ENCODE measurements around the gene ALMS1. TPM values are rescaled to one million over a fixed set of nuclear protein-coding genes. Genes with fewer than 3 reads are reported as not detected.

Gene ALMS1
- total and polyA plus RNA-seq, 9 of the 15 experiments (the other 6 are each of a cell fraction or from before 2014, with no cell fraction given), result 1.4 to 26.3 (median 13.6) TPM

GRCh38 chr2:73611193-73611592 is 225.6 kb downstream of the ALMS1 start (continued):
- no peak for TF ChIP-seq ZNF408 (CRISPR knock-in tag; IDR thresholded peaks at IDR 0.05; ENCODE audit: low read depth)

GRCh38 chr2:73611867-73612266 is 226.2 kb downstream of the ALMS1 start:
- no peak overlapping the region for H2AFZ ChIP-seq (ENCODE audit: low read depth, low read length)
- peaks cover 3% of the 10 kb centered on the region; the same call in 1 of the 2 replicates for H4K20me1 ChIP-seq (replicated peaks; ENCODE audit: control insufficient read depth, insufficient read depth, low read length)
- peaks cover 7 to 19% of the 10 kb centered on the region in 2 experiments; a peak in 4 of 5 replicates for H3K27me3 ChIP-seq (ENCODE audit: control insufficient read depth in 2 of 2, insufficient read depth in 2 of 2, low read length in 2 of 2)
- H3K4me1 ChIP-seq (replicated peaks in 1 of 2; ENCODE audit: control insufficient read depth in 2 of 2, insufficient read depth in 2 of 2, low read length in 2 of 2), result no peaks in the 10 kb centered on the region
- FAIRE-seq (no peak), DNase-seq (ENCODE audit: extremely low read depth in 1 of 4, low spot score in 3 of 4) (no peak), ATAC-seq (no peak)
- in situ Hi-C loops (cut with MboI), result no loop called here
- intact Hi-C loops (cut with micrococcal nuclease), result no loop called here
- BruUV-seq (replicated peaks), result no TSS peak
- H3K79me2 ChIP-seq (ENCODE audit: control insufficient read depth, insufficient read depth, low read length), result no peaks in the 10 kb centered on the region
- ChIA-PET CTCF (ENCODE audit: low intra/inter-chr PET ratio) (no interaction called here), POLR2A (no interaction called here)
- H3K4me3 ChIP-seq, result no peak overlapping the region
- 33% methylated on average over 1 of the region's 1 CpG for WGBS (ENCODE audit: insufficient coverage, low coverage, missing lambda C conversion rate)
- no peaks in the 10 kb centered on the region for H3K9me3 ChIP-seq (replicated peaks; ENCODE audit: control insufficient read depth, insufficient read depth, low read depth, low read length)
- no peak overlapping the region for H3K27ac ChIP-seq (ENCODE audit: extremely low read depth, low read depth, low read length)
- TF ChIP-seq NFATC3 (IDR thresholded peaks at IDR 0.05) (no peak), RBBP5 (IDR thresholded peaks at IDR 0.05; ENCODE audit: borderline replicate concordance, insufficient read depth, low read length, poor library complexity, severe bottlenecking) (no peak)
- no peaks in the 10 kb centered on the region for H3K36me3 ChIP-seq (ENCODE audit: control insufficient read depth, insufficient read depth, low read length)
- no peak overlapping the region for H3K4me2 ChIP-seq (ENCODE audit: insufficient read depth, low read length)
- H3K9me1 ChIP-seq (ENCODE audit: control insufficient read depth, insufficient read depth, low read length), result no peaks in the 10 kb centered on the region
- H3K9ac ChIP-seq (ENCODE audit: insufficient read depth in 1 of 2, low read depth in 2 of 2, low read length in 2 of 2), result no peak overlapping the region

DNA sequence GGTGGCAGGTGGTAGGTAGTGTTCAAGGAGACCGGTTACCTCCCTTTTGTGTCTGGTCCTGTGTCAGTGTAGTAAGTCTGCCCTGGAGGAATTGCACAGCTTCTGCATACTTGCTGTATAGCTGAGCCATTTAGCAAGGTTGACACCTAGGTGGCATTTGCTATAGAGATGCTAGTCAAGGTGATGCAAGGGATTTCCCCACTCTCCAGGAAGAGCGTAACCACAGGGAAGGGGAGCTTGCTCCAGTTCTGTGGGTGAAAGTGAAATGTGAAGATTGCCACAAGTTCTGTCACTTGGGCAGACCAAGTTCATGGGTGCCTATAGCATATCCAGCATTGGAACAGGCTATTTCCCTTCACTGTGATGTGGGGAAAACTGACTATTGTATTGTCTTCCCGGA is 228.5 kb downstream of the ALMS1 start:
- H3K4me1 ChIP-seq (replicated peaks in 1 of 2; ENCODE audit: control insufficient read depth in 2 of 2, insufficient read depth in 2 of 2, low read length in 2 of 2), result no peaks in the 10 kb centered on the region
- BruUV-seq (replicated peaks), result no TSS peak
- ATAC-seq (no peak), DNase-seq (ENCODE audit: extremely low read depth in 1 of 4, low spot score in 3 of 4) (no peak), FAIRE-seq (no peak)
- H3K27ac ChIP-seq (ENCODE audit: extremely low read depth, low read depth, low read length), result no peak overlapping the region
- ChIA-PET POLR2A (no interaction called here), CTCF (ENCODE audit: low intra/inter-chr PET ratio) (no interaction called here)
- H3K79me2 ChIP-seq (ENCODE audit: control insufficient read depth, insufficient read depth, low read length), result no peaks in the 10 kb centered on the region
- in situ Hi-C loops (cut with MboI), result no loop called here
- H3K27me3 ChIP-seq (ENCODE audit: control insufficient read depth in 2 of 2, insufficient read depth in 2 of 2, low read length in 2 of 2), result peaks cover 7 to 19% of the 10 kb centered on the region in 2 experiments; a peak in 4 of 5 replicates
- H3K9ac ChIP-seq (ENCODE audit: insufficient read depth in 1 of 2, low read depth in 2 of 2, low read length in 2 of 2), result no peak overlapping the region
- 4% methylated on average over 3 of the region's 3 CpGs for WGBS (ENCODE audit: insufficient coverage, low coverage, missing lambda C conversion rate)
- H3K4me2 ChIP-seq (ENCODE audit: insufficient read depth, low read length), result no peak overlapping the region
- H3K4me3 ChIP-seq, result no peak overlapping the region
- H3K9me3 ChIP-seq (replicated peaks; ENCODE audit: control insufficient read depth, insufficient read depth, low read depth, low read length), result no peaks in the 10 kb centered on the region
- H2AFZ ChIP-seq (ENCODE audit: low read depth, low read length), result no peak overlapping the region
- H3K36me3 ChIP-seq (ENCODE audit: control insufficient read depth, insufficient read depth, low read length), result no peaks in the 10 kb centered on the region
- intact Hi-C loops (cut with micrococcal nuclease), result no loop called here
- H4K20me1 ChIP-seq (replicated peaks; ENCODE audit: control insufficient read depth, insufficient read depth, low read length), result peaks cover 3% of the 10 kb centered on the region; the same call in 1 of the 2 replicates
- H3K9me1 ChIP-seq (ENCODE audit: control insufficient read depth, insufficient read depth, low read length), result no peaks in the 10 kb centered on the region
- TF ChIP-seq ATF4 (CRISPR knock-in tag; IDR thresholded peaks at IDR 0.05) (no peak), YBX1 (IDR thresholded peaks at IDR 0.05) (no peak), NUFIP1 (IDR thresholded peaks at IDR 0.05; ENCODE audit: partially characterized antibody) (no peak), PHF21A (IDR thresholded peaks at IDR 0.05; ENCODE audit: borderline replicate concordance, low read depth) (no peak), ZKSCAN1 (IDR thresholded peaks at IDR 0.05; ENCODE audit: low read depth, low read length) (no peak), ZNF766 (CRISPR knock-in tag; conservative IDR thresholded peaks at IDR 0.05) (no peak), FUS (optimal IDR thresholded peaks at IDR 0.05; ENCODE audit: low read depth, low read length) (no peak), ELK3 (CRISPR knock-in tag; IDR thresholded peaks at IDR 0.05) (no peak)
- TF ChIP-seq, protein P1, sequence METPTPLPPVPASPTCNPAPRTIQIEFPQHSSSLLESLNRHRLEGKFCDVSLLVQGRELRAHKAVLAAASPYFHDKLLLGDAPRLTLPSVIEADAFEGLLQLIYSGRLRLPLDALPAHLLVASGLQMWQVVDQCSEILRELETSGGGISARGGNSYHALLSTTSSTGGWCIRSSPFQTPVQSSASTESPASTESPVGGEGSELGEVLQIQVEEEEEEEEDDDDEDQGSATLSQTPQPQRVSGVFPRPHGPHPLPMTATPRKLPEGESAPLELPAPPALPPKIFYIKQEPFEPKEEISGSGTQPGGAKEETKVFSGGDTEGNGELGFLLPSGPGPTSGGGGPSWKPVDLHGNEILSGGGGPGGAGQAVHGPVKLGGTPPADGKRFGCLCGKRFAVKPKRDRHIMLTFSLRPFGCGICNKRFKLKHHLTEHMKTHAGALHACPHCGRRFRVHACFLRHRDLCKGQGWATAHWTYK (CRISPR knock-in tag; IDR thresholded peaks at IDR 0.05), result no peak

Data from K562 (cell line).